Measurements from ENCODE around the gene SGK2. TPM values are rescaled to one million over a fixed set of nuclear protein-coding genes. Genes with fewer than 3 reads are reported as not detected.

The SGK2 gene
- total and polyA plus RNA-seq, 2 of the 13 experiments (the other 11 are each of a cell fraction or from before 2014, with no cell fraction given), result 6.2 to 29.4 TPM

GRCh38 chr20:43538878-43539700, 19.7 kb upstream of the SGK2 start (continued):
- TF ChIP-seq BRD4 (CRISPR knock-in tag; IDR thresholded peaks at IDR 0.05) (0 out of 2 replicates have a peak, but pooled peaks have one; percentile 34), HNRNPH1 (optimal IDR thresholded peaks at IDR 0.05; ENCODE audit: low read depth, low read length) (no peak), GTF3A (CRISPR knock-in tag; conservative IDR thresholded peaks at IDR 0.05) (no peak), FOSL1 (CRISPR knock-in tag; IDR thresholded peaks at IDR 0.05; ENCODE audit: borderline replicate concordance) (0 out of 2 replicates have a peak, but pooled peaks have one; percentile 19), BHLHE40 (IDR thresholded peaks at IDR 0.05; ENCODE audit: low read length) (peak; percentile 97), TEAD2 (CRISPR knock-in tag; IDR thresholded peaks at IDR 0.05) (peak; percentile 44; the same call in 1 of the 2 replicates), MED1 (CRISPR knock-in tag; IDR thresholded peaks at IDR 0.05) (peak; percentile 75), ZBTB8A (CRISPR knock-in tag; IDR thresholded peaks at IDR 0.05; ENCODE audit: borderline replicate concordance, low read depth) (no peak), RARA (CRISPR knock-in tag; IDR thresholded peaks at IDR 0.05) (peak; percentile 38), HDAC1 (CRISPR knock-in tag; IDR thresholded peaks at IDR 0.05) (peak; percentile 86), ZNF512B (CRISPR knock-in tag; IDR thresholded peaks at IDR 0.05; ENCODE audit: borderline replicate concordance) (no peak), ZNF850 (CRISPR knock-in tag; conservative IDR thresholded peaks at IDR 0.05) (0 out of 2 replicates have a peak, but pooled peaks have one; percentile 20), ZNF235 (CRISPR knock-in tag; IDR thresholded peaks at IDR 0.05; ENCODE audit: borderline replicate concordance) (no peak)
- TF ChIP-seq, protein P1, sequence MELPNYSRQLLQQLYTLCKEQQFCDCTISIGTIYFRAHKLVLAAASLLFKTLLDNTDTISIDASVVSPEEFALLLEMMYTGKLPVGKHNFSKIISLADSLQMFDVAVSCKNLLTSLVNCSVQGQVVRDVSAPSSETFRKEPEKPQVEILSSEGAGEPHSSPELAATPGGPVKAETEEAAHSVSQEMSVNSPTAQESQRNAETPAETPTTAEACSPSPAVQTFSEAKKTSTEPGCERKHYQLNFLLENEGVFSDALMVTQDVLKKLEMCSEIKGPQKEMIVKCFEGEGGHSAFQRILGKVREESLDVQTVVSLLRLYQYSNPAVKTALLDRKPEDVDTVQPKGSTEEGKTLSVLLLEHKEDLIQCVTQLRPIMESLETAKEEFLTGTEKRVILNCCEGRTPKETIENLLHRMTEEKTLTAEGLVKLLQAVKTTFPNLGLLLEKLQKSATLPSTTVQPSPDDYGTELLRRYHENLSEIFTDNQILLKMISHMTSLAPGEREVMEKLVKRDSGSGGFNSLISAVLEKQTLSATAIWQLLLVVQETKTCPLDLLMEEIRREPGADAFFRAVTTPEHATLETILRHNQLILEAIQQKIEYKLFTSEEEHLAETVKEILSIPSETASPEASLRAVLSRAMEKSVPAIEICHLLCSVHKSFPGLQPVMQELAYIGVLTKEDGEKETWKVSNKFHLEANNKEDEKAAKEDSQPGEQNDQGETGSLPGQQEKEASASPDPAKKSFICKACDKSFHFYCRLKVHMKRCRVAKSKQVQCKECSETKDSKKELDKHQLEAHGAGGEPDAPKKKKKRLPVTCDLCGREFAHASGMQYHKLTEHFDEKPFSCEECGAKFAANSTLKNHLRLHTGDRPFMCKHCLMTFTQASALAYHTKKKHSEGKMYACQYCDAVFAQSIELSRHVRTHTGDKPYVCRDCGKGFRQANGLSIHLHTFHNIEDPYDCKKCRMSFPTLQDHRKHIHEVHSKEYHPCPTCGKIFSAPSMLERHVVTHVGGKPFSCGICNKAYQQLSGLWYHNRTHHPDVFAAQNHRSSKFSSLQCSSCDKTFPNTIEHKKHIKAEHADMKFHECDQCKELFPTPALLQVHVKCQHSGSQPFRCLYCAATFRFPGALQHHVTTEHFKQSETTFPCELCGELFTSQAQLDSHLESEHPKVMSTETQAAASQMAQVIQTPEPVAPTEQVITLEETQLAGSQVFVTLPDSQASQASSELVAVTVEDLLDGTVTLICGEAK (IDR thresholded peaks at IDR 0.05), result no peak
- TF ChIP-seq, protein P1 (CRISPR knock-in tag; IDR thresholded peaks at IDR 0.05), result peak; percentile 44; the same call in 1 of the 2 replicates
- TF ChIP-seq, protein P2, sequence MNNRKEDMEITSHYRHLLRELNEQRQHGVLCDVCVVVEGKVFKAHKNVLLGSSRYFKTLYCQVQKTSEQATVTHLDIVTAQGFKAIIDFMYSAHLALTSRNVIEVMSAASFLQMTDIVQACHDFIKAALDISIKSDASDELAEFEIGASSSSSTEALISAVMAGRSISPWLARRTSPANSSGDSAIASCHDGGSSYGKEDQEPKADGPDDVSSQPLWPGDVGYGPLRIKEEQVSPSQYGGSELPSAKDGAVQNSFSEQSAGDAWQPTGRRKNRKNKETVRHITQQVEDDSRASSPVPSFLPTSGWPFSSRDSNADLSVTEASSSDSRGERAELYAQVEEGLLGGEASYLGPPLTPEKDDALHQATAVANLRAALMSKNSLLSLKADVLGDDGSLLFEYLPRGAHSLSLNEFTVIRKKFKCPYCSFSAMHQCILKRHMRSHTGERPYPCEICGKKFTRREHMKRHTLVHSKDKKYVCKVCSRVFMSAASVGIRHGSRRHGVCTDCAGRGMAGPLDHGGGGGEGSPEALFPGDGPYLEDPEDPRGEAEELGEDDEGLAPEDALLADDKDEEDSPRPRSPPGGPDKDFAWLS (CRISPR knock-in tag; IDR thresholded peaks at IDR 0.05; ENCODE audit: borderline replicate concordance), result no peak

Data from HepG2 (cell line).